ENCODE data around the gene KMT5C.

KMT5C gene

GRCh38 chr19:55339105-55339888, at the start of gene KMT5C:
KMT5C (plus strand) TSS chr19:55339876; CDS start chr19:55341937, 2,061 bp downstream.
- Histone ChIP-seq H3K4me1 (ENCODE audit: low read length) (peaks cover 9% of the 10 kb centered on the region; the same call in 1 of the 2 replicates), H3K27me3 (ENCODE audit: low read depth, low read length) (peaks cover 8% of the 10 kb centered on the region; the same call in 1 of the 2 replicates)

GRCh38 chr19:55297267-55297666, 42.4 kb upstream of the KMT5C start:
- Histone ChIP-seq H3K36me3 (replicated peaks; ENCODE audit: low read depth, low read length) (no peaks in the 10 kb centered on the region), H3K4me3 (ENCODE audit: low read length) (no peak overlapping the region), H2AFZ (ENCODE audit: low read depth, low read length) (no peak overlapping the region), H3K4me2 (ENCODE audit: low read length) (no peak overlapping the region), H3K9me3 (ENCODE audit: insufficient read depth, low read length) (no peaks in the 10 kb centered on the region), H3K79me2 (ENCODE audit: low read length) (no peaks in the 10 kb centered on the region), H3K27ac (ENCODE audit: low read length) (no peak overlapping the region), H3K27me3 (ENCODE audit: low read depth, low read length) (peaks cover 6% of the 10 kb centered on the region; the same call in 1 of the 2 replicates), H3K9ac (ENCODE audit: low read length) (no peak overlapping the region), H4K20me1 (ENCODE audit: insufficient read depth, low read length) (no peaks in the 10 kb centered on the region), H3K4me1 (ENCODE audit: low read length) (peaks cover 8% of the 10 kb centered on the region; the same call in 1 of the 2 replicates)
- TF ChIP-seq EZH2phosphoT487 (IDR thresholded peaks at IDR 0.05; ENCODE audit: low read depth) (no peak), CTCF (IDR thresholded peaks at IDR 0.05; ENCODE audit: low read depth, low read length) (no peak)

More at GRCh38 chr19:55339105-55339888, at the start of gene KMT5C:
- Histone ChIP-seq H3K36me3 (replicated peaks; ENCODE audit: low read depth, low read length) (peaks cover 5% of the 10 kb centered on the region), H2AFZ (ENCODE audit: low read depth, low read length) (peak within 1 kb of the TSS; percentile 100), H3K79me2 (ENCODE audit: low read length) (peaks cover 8% of the 10 kb centered on the region; the same call in 1 of the 2 replicates), H3K27ac (ENCODE audit: low read length) (peak within 1 kb of the TSS; percentile 63), H4K20me1 (ENCODE audit: insufficient read depth, low read length) (no peaks in the 10 kb centered on the region), H3K4me2 (ENCODE audit: low read length) (peak within 1 kb of the TSS; percentile 96), H3K9ac (ENCODE audit: low read length) (peak within 1 kb of the TSS; percentile 94), H3K9me3 (ENCODE audit: insufficient read depth, low read length) (no peaks in the 10 kb centered on the region), H3K4me3 (ENCODE audit: low read length) (peak within 1 kb of the TSS; percentile 96)
- TF ChIP-seq CTCF (IDR thresholded peaks at IDR 0.05; ENCODE audit: low read depth, low read length) (no peak), EZH2phosphoT487 (IDR thresholded peaks at IDR 0.05; ENCODE audit: low read depth) (no peak)

- Histone ChIP-seq H3K4me1 (ENCODE audit: low read length) (peaks cover 10% of the 10 kb centered on the region; the same call in 1 of the 2 replicates), H3K27ac (ENCODE audit: low read length) (no peak overlapping the region), H3K9ac (ENCODE audit: low read length) (no peak overlapping the region), H3K4me2 (ENCODE audit: low read length) (no peak overlapping the region), H2AFZ (ENCODE audit: low read depth, low read length) (no peak overlapping the region), H4K20me1 (ENCODE audit: insufficient read depth, low read length) (no peaks in the 10 kb centered on the region), H3K27me3 (ENCODE audit: low read depth, low read length) (peaks cover 6% of the 10 kb centered on the region; the same call in 1 of the 2 replicates), H3K4me3 (ENCODE audit: low read length) (no peak overlapping the region), H3K79me2 (ENCODE audit: low read length) (no peaks in the 10 kb centered on the region), H3K36me3 (replicated peaks; ENCODE audit: low read depth, low read length) (no peaks in the 10 kb centered on the region), H3K9me3 (ENCODE audit: insufficient read depth, low read length) (no peaks in the 10 kb centered on the region)
- no peak for TF ChIP-seq CTCF (IDR thresholded peaks at IDR 0.05; ENCODE audit: low read depth, low read length)
- TF ChIP-seq EZH2phosphoT487 (IDR thresholded peaks at IDR 0.05; ENCODE audit: low read depth): no peak
These were observed 39.7 kb upstream of the KMT5C start for GRCh38 chr19:55299991-55300390.

GRCh38 chr19:55300886-55301458, 38.7 kb upstream of the KMT5C start:
- H2AFZ ChIP-seq (ENCODE audit: low read depth, low read length): no peak overlapping the region; the same call in 1 of the 2 replicates
- no peaks in the 10 kb centered on the region for H3K79me2 ChIP-seq (ENCODE audit: low read length)
- H4K20me1 ChIP-seq (ENCODE audit: insufficient read depth, low read length): no peaks in the 10 kb centered on the region
- H3K27me3 ChIP-seq (ENCODE audit: low read depth, low read length): peaks cover 6% of the 10 kb centered on the region; the same call in 1 of the 2 replicates
- H3K4me3 ChIP-seq (ENCODE audit: low read length): peak overlapping the region; percentile 85
- no peaks in the 10 kb centered on the region for H3K36me3 ChIP-seq (replicated peaks; ENCODE audit: low read depth, low read length)
- H3K9ac ChIP-seq (ENCODE audit: low read length): no peak overlapping the region
- TF ChIP-seq CTCF (IDR thresholded peaks at IDR 0.05; ENCODE audit: low read depth, low read length): no peak
- no peak for TF ChIP-seq EZH2phosphoT487 (IDR thresholded peaks at IDR 0.05; ENCODE audit: low read depth)
- H3K4me1 ChIP-seq (ENCODE audit: low read length): peaks cover 10% of the 10 kb centered on the region; the same call in 1 of the 2 replicates
- no peaks in the 10 kb centered on the region for H3K9me3 ChIP-seq (ENCODE audit: insufficient read depth, low read length)
- H3K4me2 ChIP-seq (ENCODE audit: low read length): peak overlapping the region; percentile 86
- H3K27ac ChIP-seq (ENCODE audit: low read length): no peak overlapping the region

Data from OCI-LY3 (cell line).